ENCODE measurements around the gene ETS1. TPM values are rescaled to one million over a fixed set of nuclear protein-coding genes. Genes with fewer than 3 reads are reported as not detected.

The ETS1 gene
- total and polyA plus RNA-seq, 2 experiments from 2014 or later = 25.6 to 52.6 TPM

GRCh38 chr11:128476049-128476448, 111.3 kb downstream of the ETS1 start:
- Histone ChIP-seq H3K4me3 (no peak overlapping the region), H4K20me1 (replicated peaks; ENCODE audit: insufficient read depth) (peaks cover 12% of the 10 kb centered on the region), H2AFZ (no peak overlapping the region), H3K9me2 (ENCODE audit: insufficient read depth) (no peaks in the 10 kb centered on the region), H3K27ac (ENCODE audit: low read depth) (no peak overlapping the region), H3K79me2 (replicated peaks; ENCODE audit: insufficient read depth) (peaks cover 4% of the 10 kb centered on the region; the same call in 1 of the 2 replicates), H3K4me2 (no peak overlapping the region), H3F3A (replicated peaks; ENCODE audit: low read depth) (no peaks in the 10 kb centered on the region), H3K27me3 (ENCODE audit: insufficient read depth) (no peaks in the 10 kb centered on the region), H3K4me1 (ENCODE audit: insufficient read depth) (no peaks in the 10 kb centered on the region), H3K36me3 (ENCODE audit: insufficient read depth) (peaks cover 11% of the 10 kb centered on the region; the same call in 1 of the 2 replicates)
- ATAC-seq = no peak
- Mint-ChIP-seq H3K9me3 (no peaks in the 10 kb centered on the region), H3K4me1 (peaks cover 13% of the 10 kb centered on the region; the same call in 2 of the 3 replicates), H3K27me3 (ENCODE audit: insufficient read depth, low read depth, poor library complexity) (no peaks in the 10 kb centered on the region), H3K27ac (no peak overlapping the region), H3K36me3 (ENCODE audit: low read depth) (peaks cover 10% of the 10 kb centered on the region; the same call in 1 of the 3 replicates), H3K4me3 (no peak overlapping the region)
- DNase-seq (ENCODE audit: low spot score) = no peak
- TF ChIP-seq ZNF331 (CRISPR knock-in tag; IDR thresholded peaks at IDR 0.05; ENCODE audit: low read depth) = no peak
- no peak for TF ChIP-seq CREB1 (CRISPR knock-in tag; IDR thresholded peaks at IDR 0.05; ENCODE audit: low read depth)
- TF ChIP-seq ZNF462 (CRISPR knock-in tag; IDR thresholded peaks at IDR 0.05) = no peak
- TF ChIP-seq JUNB (IDR thresholded peaks at IDR 0.05; ENCODE audit: unreplicated experiment) = no peak
- no peak for TF ChIP-seq EZH2 (IDR thresholded peaks at IDR 0.05; ENCODE audit: low read depth, unreplicated experiment)
- no peak for TF ChIP-seq ETS1 (IDR thresholded peaks at IDR 0.05)
